Gastroesophageal sphincter (tissue), 3 donors: ENCODE data around the gene GARIN5A.

Source experiments
- CTCF ChIP-seq, 4 experiments: fragments of 200-600 bp in 2 of 4; fragments of 450-650 bp in 2 of 4; sonication (generic) in 1 of 4; IDR thresholded peaks; one replicate each; pipeline ENCODE4 v1.5.1; 2017 to 2019; ENCODE audit warnings: antibody characterized with exemption in 4 of 4, mild to moderate bottlenecking in 2 of 4, moderate library complexity in 2 of 4
- POLR2A ChIP-seq, 2 donors: fragments of 450-650 bp; IDR thresholded peaks; one replicate each; pipeline ENCODE4 v1.6.1; 2017; ENCODE audit warnings: antibody characterized with exemption in 2 of 2, mild to moderate bottlenecking in 2 of 2, moderate library complexity in 1 of 2
- POLR2AphosphoS5 ChIP-seq: sonication (generic); formaldehyde crosslinking; IDR thresholded peaks from one replicate; pipeline ENCODE4 v1.6.1; 2017; ENCODE audit warnings: antibody characterized with exemption

DNA sequence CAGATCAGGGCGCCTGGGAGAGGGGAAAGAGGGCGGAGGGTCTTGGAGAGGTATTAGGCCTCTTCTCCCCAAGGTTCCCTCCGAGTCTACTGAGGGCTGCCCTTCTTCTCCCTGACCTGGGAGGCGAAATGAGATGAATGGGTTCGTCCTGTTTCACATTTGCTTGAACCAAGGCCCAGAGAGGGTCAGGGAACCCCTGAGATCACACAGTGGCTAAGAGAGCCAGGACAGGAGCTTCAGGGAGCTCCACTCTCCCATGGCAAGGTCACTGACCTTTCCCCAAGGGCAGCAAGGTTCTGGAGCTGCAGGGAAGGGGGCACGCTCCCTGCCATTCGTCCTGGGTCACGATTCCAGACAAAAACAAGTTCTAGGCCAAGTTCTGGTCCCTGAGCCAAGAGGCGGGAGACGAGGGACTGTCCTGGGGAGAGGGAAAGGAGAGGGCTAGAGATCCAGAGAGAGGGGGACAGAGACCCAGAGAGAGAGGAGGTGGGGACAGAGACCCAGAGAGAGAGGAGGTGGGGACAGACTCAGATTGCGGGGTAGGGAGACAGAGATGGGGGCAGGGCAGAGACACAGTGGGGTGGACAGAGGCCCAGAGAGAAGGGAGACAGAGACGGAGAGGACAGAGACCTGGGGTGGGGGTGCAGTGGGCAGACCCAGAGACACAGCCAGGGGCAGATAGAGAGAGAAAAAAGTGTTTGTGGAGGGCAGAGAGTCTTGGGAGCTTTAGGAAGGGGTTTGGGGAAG is 36.5 kb upstream of the GARIN5A start:
- no peak for TF ChIP-seq POLR2A (IDR thresholded peaks at IDR 0.05)
- TF ChIP-seq CTCF (IDR thresholded peaks at IDR 0.05), result no peak
- no peak for TF ChIP-seq POLR2AphosphoS5
